SK-N-SH (cell line): ENCODE data around the gene GATAD2B.

Source experiments
- CTCF ChIP-seq: fragments of 200-600 bp; sonication (generic); IDR thresholded peaks from 2 replicates; pipeline ENCODE4 v1.6.1; 2017; ENCODE audit warnings: antibody characterized with exemption, mild to moderate bottlenecking, moderate library complexity
- EP300 ChIP-seq, 2 experiments: IDR thresholded peaks; 2 replicates each; pipeline versions ENCODE4 v1.4.0 to v1.6.1; 2012; ENCODE audit warnings: borderline replicate concordance in 1 of 2, low read depth in 1 of 2, low read length in 1 of 2
- EZH2phosphoT487 ChIP-seq: fragments of 200-600 bp; sonication (generic); IDR thresholded peaks from 2 replicates; pipeline ENCODE4 v1.6.1; 2017; ENCODE audit warnings: low read depth, mixed run types, mild to moderate bottlenecking, antibody characterized with exemption, moderate library complexity, borderline replicate concordance
- FOXM1 ChIP-seq: IDR thresholded peaks from 2 replicates; pipeline ENCODE4 v1.4.0; 2012; ENCODE audit warnings: low read depth, mild to moderate bottlenecking
- NFIC ChIP-seq: IDR thresholded peaks from 2 replicates; pipeline ENCODE4 v1.4.0; 2012; ENCODE audit warnings: borderline replicate concordance
- NRF1 ChIP-seq: IDR thresholded peaks from 2 replicates; pipeline ENCODE4 v1.6.1; 2012; ENCODE audit warnings: low read depth, mild to moderate bottlenecking, low read length
- POLR2AphosphoS5 ChIP-seq: IDR thresholded peaks from 2 replicates; pipeline ENCODE4 v1.6.1; 2012; ENCODE audit warnings: low read depth, low read length
- RCOR1 ChIP-seq: fragments of 150-350 bp; IDR thresholded peaks from 2 replicates; pipeline ENCODE4 v1.6.1; 2017; ENCODE audit warnings: antibody characterized with exemption, low read length
- RXRA ChIP-seq: IDR thresholded peaks from 2 replicates; pipeline ENCODE4 v1.4.0; 2012; ENCODE audit warnings: low read depth, mild to moderate bottlenecking, borderline replicate concordance
- SMC3 ChIP-seq: IDR thresholded peaks from 2 replicates; pipeline ENCODE4 v1.6.1; 2012; ENCODE audit warnings: low read depth, low read length, improper control_type of control experiment
- TAF1 ChIP-seq: IDR thresholded peaks from 2 replicates; pipeline ENCODE4 v1.6.1; 2012; ENCODE audit warnings: low read depth, mild to moderate bottlenecking, low read length, moderate library complexity, borderline replicate concordance
- YY1 ChIP-seq: IDR thresholded peaks from 2 replicates; pipeline ENCODE4 v1.4.0; 2012; ENCODE audit warnings: low read depth, mild to moderate bottlenecking

GRCh38 chr1:153804112-153804511, 118.7 kb downstream of the GATAD2B start:
- TF ChIP-seq TAF1 (no peak), NRF1 (no peak), EZH2phosphoT487 (no peak), CTCF (no peak), FOXM1 (no peak), RCOR1 (no peak), RXRA (no peak), POLR2AphosphoS5 (no peak), EP300 (IDR thresholded peaks at IDR 0.05; ENCODE audit: borderline replicate concordance in 1 of 2, low read depth in 1 of 2, low read length in 1 of 2) (no peak), NFIC (no peak), SMC3 (no peak), YY1 (no peak)
